Fibroblast of lung (primary cell): Measurements from ENCODE around the gene HSPG2. TPM values are rescaled to one million over a fixed set of nuclear protein-coding genes. Genes with fewer than 3 reads are reported as not detected.
"Not testable (repeated sequence)": the region's sequence is repeated elsewhere in the genome, so short reads cannot be mapped to it uniquely, and the experiment has no call there.

ENCODE experiments used
- DNase-seq, 2 donors: peaks; one replicate each; pipeline versions ENCODE4 v3.0.0 to v3.0.0-alpha.2; 2010; ENCODE audit warnings: low read depth in 2 of 2
- H2AFZ ChIP-seq: 2 replicates; pipeline ENCODE4 v1.5.1; 2012; ENCODE audit warnings: low read length, control low read depth, inconsistent platforms
- H3K27ac ChIP-seq: 2 replicates; pipeline ENCODE4 v1.5.1; 2011; ENCODE audit warnings: low read length, control low read depth; ENCODE audit not compliant: insufficient read depth
- H3K27me3 ChIP-seq: 2 replicates; pipeline ENCODE4 v1.5.1; 2011; ENCODE audit warnings: mild to moderate bottlenecking, low read length; ENCODE audit not compliant: control insufficient read depth, insufficient read depth
- H3K36me3 ChIP-seq: 2 replicates; pipeline ENCODE4 v1.5.1; 2011; ENCODE audit warnings: low read length; ENCODE audit not compliant: control insufficient read depth, insufficient read depth
- H3K4me1 ChIP-seq: 2 replicates; pipeline ENCODE4 v1.5.1; 2011; ENCODE audit warnings: low read length; ENCODE audit not compliant: control insufficient read depth, insufficient read depth; ENCODE audit errors: extremely low read depth
- H3K4me2 ChIP-seq: 2 replicates; pipeline ENCODE4 v1.5.1; 2011; ENCODE audit warnings: low read length, control low read depth; ENCODE audit not compliant: insufficient read depth; ENCODE audit errors: extremely low read depth
- H3K4me3 ChIP-seq, 4 experiments: fragments of 200-600 bp in 1 of 4; sonication (generic) in 1 of 4; replicated peaks in 1 of 4; 2 replicates each; pipeline ENCODE4 v1.5.1; 2011 to 2016; ENCODE audit warnings: low read length in 4 of 4, low read depth in 3 of 4, mild to moderate bottlenecking in 3 of 4, control low read depth in 2 of 4, inconsistent platforms in 1 of 4, mixed read lengths in 1 of 4; ENCODE audit not compliant: insufficient read depth in 1 of 4; ENCODE audit errors: control extremely low read depth in 1 of 4
- H3K79me2 ChIP-seq: 2 replicates; pipeline ENCODE4 v1.5.1; 2012; ENCODE audit warnings: mild to moderate bottlenecking, low read length, inconsistent platforms; ENCODE audit not compliant: control insufficient read depth, insufficient read depth
- H3K9ac ChIP-seq: 2 replicates; pipeline ENCODE4 v1.5.1; 2011; ENCODE audit warnings: mild to moderate bottlenecking, low read length, control low read depth; ENCODE audit not compliant: insufficient read depth
- H3K9me3 ChIP-seq: 2 replicates; pipeline ENCODE4 v1.5.1; 2012; ENCODE audit warnings: low read depth, low read length; ENCODE audit not compliant: control insufficient read depth, insufficient read depth
- H4K20me1 ChIP-seq: 2 replicates; pipeline ENCODE4 v1.5.1; 2011; ENCODE audit warnings: low read length; ENCODE audit not compliant: control insufficient read depth, insufficient read depth; ENCODE audit errors: extremely low read depth
- CTCF ChIP-seq, 2 donors: IDR thresholded peaks in 1 of 2; conservative IDR thresholded peaks in 1 of 2; 1 replicate in 1 of 2; 2 replicates in 1 of 2; pipeline ENCODE4 v1.5.1; 2011 to 2012; ENCODE audit warnings: low read length in 2 of 2, control low read depth in 1 of 2, inconsistent platforms in 1 of 2, low read depth in 1 of 2, mild to moderate bottlenecking in 1 of 2
- EZH2 ChIP-seq: IDR thresholded peaks from 2 replicates; pipeline ENCODE4 v1.5.1; 2012; ENCODE audit warnings: low read length, control low read depth, mild to moderate bottlenecking; ENCODE audit errors: missing control alignments
- polyA plus RNA-seq, 2 donors: library from polyadenylated mRNA; depleted of rRNA in 1 of 2; stranded (reverse) in 1 of 2; unstranded in 1 of 2; fragments of >200 nt; gene quantifications; 2 replicates each; pipeline ENCODE4 v1.2.1, GENCODE V29; 2011 to 2012; ENCODE audit warnings: missing spikeins in 1 of 2
- total RNA-seq: library from RNA; depleted of rRNA; stranded (reverse); fragments of >200 nt; gene quantifications from 2 replicates; pipeline ENCODE4 v1.2.1, GENCODE V29; 2014

Gene HSPG2
- total and polyA plus RNA-seq, 2 donors (not counting 1 experiment from before 2014, with no cell fraction given): 40.7 to 88.4 TPM

- Histone ChIP-seq H3K4me1 (no peaks in the 10 kb centered on the region), H3K4me2 (no peak overlapping the region), H3K27ac (no peak overlapping the region), H3K4me3 (no peak overlapping the region), H2AFZ (no peak overlapping the region), H3K27me3 (no peaks in the 10 kb centered on the region), H3K36me3 (no peaks in the 10 kb centered on the region), H3K79me2 (peaks cover 83% of the 10 kb centered on the region), H3K9ac (no peak overlapping the region), H3K9me3 (no peaks in the 10 kb centered on the region), H4K20me1 (no peaks in the 10 kb centered on the region)
- TF ChIP-seq EZH2 (no peak), CTCF (conservative IDR thresholded peaks at IDR 0.05 in 1 of 2, IDR thresholded peaks at IDR 0.05 in 1 of 2; ENCODE audit: low read depth in 1 of 2, low read length in 2 of 2) (no peak)
- no peak for DNase-seq
Measured at GRCh38 chr1:21778405-21778727, 158.7 kb downstream of the HSPG2 start.

DNA sequence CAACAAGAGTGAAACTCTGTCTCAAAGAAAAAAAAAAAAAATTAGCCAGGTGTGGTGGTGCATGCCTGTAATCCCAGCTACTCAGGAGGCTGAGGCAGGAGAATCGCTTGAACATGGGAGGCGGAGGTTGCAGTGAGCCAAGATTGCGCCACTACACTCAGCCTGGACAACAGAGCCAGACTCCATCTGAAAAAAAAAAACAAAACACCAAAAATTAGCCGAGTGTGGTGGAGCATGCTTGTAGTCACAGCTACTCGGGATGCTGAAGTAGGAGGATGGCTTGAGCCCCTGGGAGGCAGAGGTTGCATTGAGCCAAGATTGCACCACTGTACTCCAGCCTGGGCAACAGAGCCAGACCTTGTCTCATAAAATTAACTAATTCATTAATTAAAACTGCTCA is 160.2 kb downstream of the HSPG2 start:
- H4K20me1 ChIP-seq: not testable (repeated sequence)

GRCh38 chr1:21775985-21776562 is 161.0 kb downstream of the HSPG2 start:
- no peaks in the 10 kb centered on the region for H3K36me3 ChIP-seq
- no peaks in the 10 kb centered on the region for H3K4me1 ChIP-seq
- no peak overlapping the region for H3K9ac ChIP-seq
- peak; percentile 30 to 82 for DNase-seq
- no peak overlapping the region for H3K4me2 ChIP-seq
- peaks cover 75% of the 10 kb centered on the region for H3K79me2 ChIP-seq
- no peak overlapping the region for H2AFZ ChIP-seq
- TF ChIP-seq EZH2 (no peak), CTCF (conservative IDR thresholded peaks at IDR 0.05 in 1 of 2, IDR thresholded peaks at IDR 0.05 in 1 of 2; ENCODE audit: low read depth in 1 of 2, low read length in 2 of 2) (no peak)
- H3K9me3 ChIP-seq: no peaks in the 10 kb centered on the region
- H4K20me1 ChIP-seq: no peaks in the 10 kb centered on the region
- H3K27ac ChIP-seq: no peak overlapping the region
- H3K27me3 ChIP-seq: no peaks in the 10 kb centered on the region
- H3K4me3 ChIP-seq: no peak overlapping the region

More for the DNA sequence above, 160.2 kb downstream of the HSPG2 start:
- not testable (repeated sequence) for H3K9ac ChIP-seq, DNase-seq, H2AFZ ChIP-seq, H3K36me3 ChIP-seq, H3K27ac ChIP-seq, H3K4me2 ChIP-seq, H3K4me1 ChIP-seq, H3K4me3 ChIP-seq, H3K27me3 ChIP-seq, H3K9me3 ChIP-seq
- peaks cover 82% of the 10 kb centered on the region for H3K79me2 ChIP-seq
